ENCODE results near the gene HCFC1.

HCFC1 gene

GRCh38 chrX:153900831-153901752 is 70.5 kb downstream of the HCFC1 start:
- DNase-seq = peak; percentile 70

GRCh38 chrX:153897899-153898298 is 73.7 kb downstream of the HCFC1 start:
- DNase-seq = no peak

All from CD4-positive, alpha-beta T cell treated with Interleukin-10 for 1 hour (primary cell).